ENCODE measurements around the gene SHANK2.
"Not testable (repeated sequence)": the region's sequence is repeated elsewhere in the genome, so short reads cannot be mapped to it uniquely, and the experiment has no call there.

Gene SHANK2

DNA sequence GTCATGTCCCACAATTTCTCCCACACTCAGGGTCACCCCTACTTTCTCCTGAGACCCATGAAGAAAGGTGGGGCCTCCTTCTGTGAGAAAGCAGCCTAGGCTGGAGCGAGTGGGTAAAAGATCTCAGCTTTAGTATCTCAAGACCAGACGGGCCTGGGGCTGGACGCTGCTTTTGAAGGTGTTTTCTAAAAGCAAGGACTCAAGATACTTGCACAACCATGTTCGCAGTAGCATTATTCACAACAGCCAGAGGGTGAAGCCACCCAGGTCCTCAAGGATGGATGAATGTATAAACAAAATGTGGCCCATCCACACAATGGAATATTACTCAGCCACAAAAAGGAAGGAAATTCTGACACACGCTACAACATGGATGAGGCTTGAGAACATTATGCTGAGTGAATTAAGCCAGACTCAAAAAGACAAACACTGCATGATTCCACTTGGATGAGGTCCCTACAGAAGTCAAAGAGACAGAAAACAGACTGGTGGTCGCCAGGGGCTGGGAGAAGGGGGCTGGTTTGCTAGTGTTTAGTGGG is 10.6 kb downstream of the SHANK2 start:
- CTCF ChIA-PET: no interaction called here
- no peak overlapping the region for H3K27ac Mint-ChIP-seq
- no peaks in the 10 kb centered on the region for H3K4me1 Mint-ChIP-seq
- no peaks in the 10 kb centered on the region for H3K36me3 Mint-ChIP-seq
- H3K9me3 Mint-ChIP-seq: no peaks in the 10 kb centered on the region
- H3K27me3 Mint-ChIP-seq: peaks cover 21% of the 10 kb centered on the region
- no peak for DNase-seq
- no peak overlapping the region for H3K4me3 Mint-ChIP-seq

DNA sequence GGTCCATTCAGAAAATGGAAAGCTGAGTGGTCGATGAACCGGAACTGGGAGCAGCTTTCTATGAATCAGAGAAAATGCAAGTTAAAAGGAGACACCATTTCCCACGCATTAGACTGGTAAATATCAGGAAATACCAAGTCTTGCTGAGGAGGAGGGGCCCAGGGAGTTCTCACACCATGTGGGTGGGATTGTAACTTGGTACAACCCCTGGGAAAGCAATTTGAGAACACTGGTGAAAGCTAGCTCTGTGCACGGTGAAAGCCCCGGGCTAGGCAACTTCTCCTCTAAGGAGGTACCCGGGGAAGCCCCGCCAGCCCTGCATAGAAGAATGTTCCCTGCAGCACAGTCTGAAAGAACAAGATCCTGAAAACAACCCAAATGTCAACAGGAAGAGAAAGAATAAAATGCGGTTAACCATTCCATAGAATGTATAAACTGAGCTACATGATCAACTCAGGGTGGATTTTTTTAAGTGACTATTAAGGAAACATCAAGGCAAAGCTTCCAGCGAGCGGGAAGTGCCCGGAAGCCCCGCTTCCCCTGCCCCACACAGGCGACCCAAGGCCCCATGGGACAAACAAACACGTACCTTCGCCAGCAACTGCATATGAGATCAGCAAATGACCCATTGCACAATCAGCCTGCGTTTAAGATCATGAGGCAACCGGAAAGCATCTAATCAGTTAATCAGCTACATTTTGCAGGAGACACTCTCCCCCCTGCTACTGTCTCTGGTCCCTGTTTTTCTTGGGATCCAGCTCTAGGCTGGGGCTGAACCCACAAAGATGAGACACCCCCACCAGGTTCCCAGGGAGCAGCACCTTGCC is 11.3 kb downstream of the SHANK2 start:
- Mint-ChIP-seq H3K4me1 (no peaks in the 10 kb centered on the region), H3K4me3 (no peak overlapping the region), H3K27me3 (peaks cover 15% of the 10 kb centered on the region), H3K9me3 (no peaks in the 10 kb centered on the region), H3K36me3 (no peaks in the 10 kb centered on the region), H3K27ac (no peak overlapping the region)
- CTCF ChIA-PET: no interaction called here
- no peak for DNase-seq

DNA sequence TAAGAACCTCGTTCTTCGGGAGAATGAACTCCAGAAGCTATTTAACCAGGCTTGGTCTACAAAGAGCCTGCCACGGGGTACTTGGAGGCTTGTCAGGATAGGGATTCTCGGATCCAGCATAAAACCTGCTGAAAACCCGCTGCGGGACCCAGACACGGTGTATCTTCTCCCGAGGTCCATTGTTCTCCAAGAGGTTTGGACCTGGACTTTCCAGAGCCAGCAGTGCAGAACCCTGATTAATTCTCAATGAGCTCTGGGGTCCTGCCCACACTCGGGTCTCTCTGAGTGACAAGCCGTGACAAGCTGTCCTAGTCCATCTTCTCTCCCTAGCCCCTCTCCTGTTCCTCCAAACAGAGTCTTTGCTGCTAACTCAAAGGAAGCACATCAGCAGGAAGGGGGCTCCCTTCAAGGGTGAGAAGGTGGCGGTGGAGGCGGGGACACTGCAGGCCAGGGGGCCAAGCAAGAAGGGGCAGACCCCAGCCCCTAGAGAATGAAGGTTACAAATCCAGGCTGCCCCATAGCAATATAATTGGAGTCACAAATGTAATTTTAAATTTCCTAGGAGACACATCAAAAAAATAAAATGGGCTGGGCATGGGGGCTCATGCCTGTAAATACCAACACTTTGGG is 12.2 kb downstream of the SHANK2 start:
- Mint-ChIP-seq H3K27me3 (peaks cover 7% of the 10 kb centered on the region), H3K36me3 (no peaks in the 10 kb centered on the region), H3K27ac (no peak overlapping the region), H3K4me3 (no peak overlapping the region), H3K9me3 (no peaks in the 10 kb centered on the region), H3K4me1 (no peaks in the 10 kb centered on the region)
- CTCF ChIA-PET: no interaction called here
- DNase-seq: no peak

DNA sequence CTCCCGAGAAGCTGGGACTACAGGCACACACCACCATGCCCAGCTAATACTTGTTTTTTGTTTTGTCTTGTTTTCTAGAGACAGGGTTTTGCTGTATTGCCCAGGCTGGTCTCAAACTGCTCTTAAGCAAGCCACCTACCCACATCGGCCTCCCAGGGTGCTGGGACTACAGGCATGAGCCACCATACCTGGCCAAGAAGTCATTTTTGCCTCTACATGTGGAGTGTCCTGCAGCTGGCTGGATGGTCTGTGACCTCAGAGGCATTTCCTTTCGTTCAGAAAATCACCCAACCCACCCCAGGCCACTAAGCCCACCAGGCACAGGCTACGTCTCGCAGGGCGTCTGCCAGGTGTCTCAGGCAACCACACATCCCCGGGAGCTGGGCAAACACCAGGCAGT is 12.8 kb downstream of the SHANK2 start:
- DNase-seq: no peak
- no peaks in the 10 kb centered on the region for H3K9me3 Mint-ChIP-seq
- H3K4me3 Mint-ChIP-seq: no peak overlapping the region
- H3K4me1 Mint-ChIP-seq: no peaks in the 10 kb centered on the region
- CTCF ChIA-PET: no interaction called here
- peaks cover 7% of the 10 kb centered on the region for H3K27me3 Mint-ChIP-seq
- H3K27ac Mint-ChIP-seq: no peak overlapping the region
- H3K36me3 Mint-ChIP-seq: no peaks in the 10 kb centered on the region

DNA sequence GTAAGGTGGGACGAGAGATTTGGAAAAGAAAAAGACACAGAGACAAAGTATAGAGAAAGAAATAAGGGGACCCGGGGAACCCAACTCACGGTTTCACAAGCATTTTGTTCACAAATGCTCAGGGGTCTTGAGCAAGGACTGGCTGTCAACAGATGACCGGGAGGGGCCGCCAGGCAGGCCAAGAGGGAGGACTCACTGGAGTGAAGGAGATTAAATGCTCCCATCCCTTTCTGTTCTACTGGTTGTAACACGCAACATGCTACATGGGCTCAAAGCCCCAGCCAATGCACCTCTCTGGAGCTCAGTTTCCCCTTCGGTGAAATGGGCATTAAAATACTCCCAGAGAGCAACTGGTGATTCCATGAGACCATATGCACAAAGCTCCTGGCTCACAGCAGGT is 13.4 kb downstream of the SHANK2 start:
- DNase-seq: no peak
- CTCF ChIA-PET: no interaction called here
- peaks cover 7% of the 10 kb centered on the region for H3K27me3 Mint-ChIP-seq
- H3K9me3 Mint-ChIP-seq: no peaks in the 10 kb centered on the region
- H3K4me3 Mint-ChIP-seq: no peak overlapping the region
- no peaks in the 10 kb centered on the region for H3K36me3 Mint-ChIP-seq
- H3K4me1 Mint-ChIP-seq: no peaks in the 10 kb centered on the region
- no peak overlapping the region for H3K27ac Mint-ChIP-seq

DNA sequence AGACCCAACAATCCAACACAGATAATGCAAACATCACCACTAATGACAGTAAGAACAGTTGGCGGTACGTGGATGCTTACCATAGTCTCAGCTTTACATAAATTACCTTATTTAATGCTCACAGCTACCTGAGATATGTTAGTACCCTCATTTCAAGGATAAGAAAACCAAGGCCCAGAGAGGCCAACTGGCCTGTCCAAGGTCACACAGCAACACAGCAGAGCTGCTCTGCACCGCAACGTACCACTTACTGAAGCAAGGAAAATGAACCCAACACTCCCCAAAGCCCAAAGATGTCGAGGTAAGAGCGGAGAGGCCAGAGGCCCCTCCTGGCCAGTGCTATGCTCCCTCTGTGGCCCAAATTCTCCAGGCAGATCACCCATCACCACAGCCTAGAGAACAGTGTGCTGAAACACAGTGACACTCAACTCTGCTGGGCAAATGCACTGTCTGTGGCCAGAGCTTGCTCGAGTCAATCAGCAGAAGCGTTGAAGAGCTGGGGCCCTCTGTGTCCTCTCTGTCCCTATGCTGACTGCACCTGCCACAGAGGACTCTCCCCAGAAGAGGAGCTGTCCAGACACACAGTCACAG is 14.0 kb downstream of the SHANK2 start:
- H3K9me3 Mint-ChIP-seq: no peaks in the 10 kb centered on the region
- no peak overlapping the region for H3K27ac Mint-ChIP-seq
- H3K36me3 Mint-ChIP-seq: no peaks in the 10 kb centered on the region
- DNase-seq: no peak
- no peaks in the 10 kb centered on the region for H3K4me1 Mint-ChIP-seq
- no peak overlapping the region for H3K4me3 Mint-ChIP-seq
- CTCF ChIA-PET: no interaction called here
- H3K27me3 Mint-ChIP-seq: peaks cover 7% of the 10 kb centered on the region

DNA sequence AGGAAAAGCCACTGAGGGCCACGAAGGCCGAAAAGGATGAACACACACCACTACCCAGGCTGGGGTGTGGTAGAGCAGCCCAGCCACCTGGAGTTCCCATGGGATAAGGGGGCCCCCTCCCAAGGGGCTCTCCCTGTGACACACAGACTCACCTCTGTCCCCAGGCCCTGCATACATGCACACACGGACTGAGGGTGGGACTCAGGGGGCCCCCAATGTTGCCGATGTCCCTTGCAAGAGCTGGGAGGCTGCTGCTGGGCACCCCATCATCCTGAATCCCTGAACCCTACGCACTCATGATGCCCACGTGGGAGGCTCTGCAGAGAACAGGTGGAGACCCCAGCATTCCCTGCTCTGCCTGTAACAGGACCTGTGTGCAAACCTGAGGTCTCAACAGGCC is 14.5 kb downstream of the SHANK2 start:
- H3K36me3 Mint-ChIP-seq: no peaks in the 10 kb centered on the region
- peaks cover 7% of the 10 kb centered on the region for H3K27me3 Mint-ChIP-seq
- no peaks in the 10 kb centered on the region for H3K4me1 Mint-ChIP-seq
- CTCF ChIA-PET: no interaction called here
- H3K27ac Mint-ChIP-seq: no peak overlapping the region
- DNase-seq: no peak
- H3K4me3 Mint-ChIP-seq: no peak overlapping the region
- no peaks in the 10 kb centered on the region for H3K9me3 Mint-ChIP-seq

DNA sequence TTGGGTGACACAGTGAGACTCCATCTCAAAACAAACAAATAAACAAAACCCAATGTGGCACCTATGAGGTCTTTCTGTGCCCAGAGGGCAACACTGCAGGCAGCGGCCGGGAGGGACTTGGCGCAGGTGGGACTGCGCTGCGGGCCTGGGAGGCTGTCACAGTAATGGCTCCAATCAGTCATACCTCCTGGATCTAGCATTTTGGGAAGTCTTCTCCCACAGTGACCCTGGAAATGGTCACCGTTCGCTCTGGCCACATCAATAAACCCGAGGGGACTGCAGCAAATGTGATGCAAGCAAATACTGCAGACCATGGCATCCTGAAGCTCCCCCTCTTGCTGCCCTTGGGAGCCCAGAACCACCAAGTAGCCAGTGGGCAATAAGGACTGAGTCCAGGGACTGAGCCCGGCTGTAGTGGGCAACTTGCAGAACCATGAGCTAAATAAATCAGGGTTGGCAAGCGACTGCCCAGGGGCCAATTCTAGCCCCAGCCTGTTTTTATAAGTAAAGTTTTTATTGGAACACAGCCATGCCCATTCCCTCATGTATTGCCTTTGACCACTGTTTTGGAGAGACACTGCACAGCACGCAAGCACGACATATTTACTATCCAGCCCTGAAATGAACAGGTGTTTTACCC is 15.4 kb downstream of the SHANK2 start:
- CTCF ChIA-PET: no interaction called here
- H3K4me1 Mint-ChIP-seq: no peaks in the 10 kb centered on the region
- no peak overlapping the region for H3K27ac Mint-ChIP-seq
- H3K36me3 Mint-ChIP-seq: no peaks in the 10 kb centered on the region
- no peak overlapping the region for H3K4me3 Mint-ChIP-seq
- H3K27me3 Mint-ChIP-seq: peaks cover 7% of the 10 kb centered on the region
- no peaks in the 10 kb centered on the region for H3K9me3 Mint-ChIP-seq
- no peak for DNase-seq

DNA sequence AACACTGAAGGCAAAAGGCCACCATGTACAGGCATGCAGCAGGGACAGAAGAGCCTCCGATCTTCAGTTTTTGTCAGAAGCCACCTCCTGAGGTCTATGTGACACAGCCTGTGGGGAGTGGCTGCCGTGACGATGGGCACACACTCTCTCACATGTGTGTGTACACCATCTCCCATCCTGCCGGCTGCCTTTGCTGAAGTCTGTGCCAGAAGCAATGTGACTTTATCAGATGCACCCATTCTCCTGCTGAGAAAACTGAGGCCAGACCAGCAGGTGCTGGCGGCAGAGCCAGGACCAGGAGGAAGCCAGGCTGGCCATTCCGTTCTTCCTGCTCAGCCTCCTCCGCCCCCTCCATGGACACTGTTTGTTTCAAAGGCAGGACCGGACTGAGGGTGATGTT is 16.7 kb downstream of the SHANK2 start:
- CTCF ChIA-PET: no interaction called here
- Mint-ChIP-seq H3K27ac (no peak overlapping the region), H3K36me3 (no peaks in the 10 kb centered on the region), H3K9me3 (no peaks in the 10 kb centered on the region), H3K27me3 (no peaks in the 10 kb centered on the region), H3K4me1 (no peaks in the 10 kb centered on the region), H3K4me3 (no peak overlapping the region)
- no peak for DNase-seq

DNA sequence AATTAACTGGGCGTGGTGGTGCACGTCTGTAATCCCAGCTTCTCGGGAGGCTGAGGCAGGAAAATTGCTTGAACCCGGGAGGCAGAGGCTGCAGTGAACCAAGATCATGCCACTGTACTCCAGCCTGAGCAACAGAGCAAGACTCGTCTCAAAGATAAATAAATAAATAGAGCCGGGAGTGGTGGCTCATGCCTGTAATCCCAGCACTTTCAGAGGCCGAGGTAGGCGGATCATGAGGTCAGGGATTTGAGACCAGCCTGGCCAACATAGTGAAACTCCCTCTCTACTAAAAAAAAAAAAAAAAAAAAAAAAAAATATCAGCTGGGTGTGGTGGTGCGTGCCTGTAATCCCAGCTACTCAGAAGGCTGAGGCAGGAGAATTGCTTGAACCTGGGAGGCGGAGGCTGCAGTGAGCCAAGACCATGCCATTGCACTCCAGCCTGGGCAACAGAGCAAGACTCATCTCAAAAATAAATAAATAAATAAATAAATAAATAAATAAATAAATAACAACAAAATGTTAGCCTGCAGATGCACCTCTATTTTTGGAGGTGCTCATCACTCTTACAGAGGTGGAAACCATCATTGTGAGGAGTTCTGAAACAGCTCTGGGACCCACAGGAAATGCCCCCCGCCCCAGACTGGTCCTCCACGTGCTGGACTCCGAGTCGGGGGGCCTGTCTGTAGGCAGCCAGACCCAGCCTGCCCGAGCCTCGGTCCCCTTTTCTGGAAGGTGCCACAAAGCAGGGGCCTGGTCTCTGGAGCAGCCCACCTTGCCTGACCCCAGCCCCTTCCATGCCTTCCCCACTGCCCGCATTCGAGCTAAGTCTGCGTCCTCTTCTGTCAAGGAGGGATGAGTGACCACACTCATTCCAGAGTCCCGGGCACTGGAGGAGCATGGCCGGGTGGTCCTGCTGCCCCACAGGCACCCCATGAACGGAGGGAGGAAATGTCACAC is 18.2 kb downstream of the SHANK2 start:
- CTCF ChIA-PET, H3K27ac Mint-ChIP-seq, H3K4me3 Mint-ChIP-seq, DNase-seq, H3K36me3 Mint-ChIP-seq, H3K4me1 Mint-ChIP-seq, H3K27me3 Mint-ChIP-seq, H3K9me3 Mint-ChIP-seq: not testable (repeated sequence)

DNA sequence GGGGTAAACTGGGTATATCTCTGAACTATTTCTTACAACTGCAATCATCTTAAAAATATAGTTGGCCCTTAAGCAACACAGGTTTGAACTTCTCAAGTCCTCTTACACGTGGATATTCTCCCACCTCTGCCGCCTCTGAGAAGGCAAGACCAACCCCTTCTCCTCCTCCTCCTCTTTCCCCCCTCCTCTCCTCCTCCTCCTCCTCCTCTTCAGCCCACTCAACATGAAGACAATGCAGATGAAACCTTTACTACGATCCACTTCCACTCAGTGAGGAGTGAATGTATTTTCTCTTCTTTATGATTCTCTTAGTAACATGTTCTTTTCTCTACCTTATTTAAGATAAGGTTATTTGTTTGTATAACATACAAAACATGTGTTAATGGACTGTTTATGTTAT is 20.0 kb downstream of the SHANK2 start:
- Mint-ChIP-seq H3K27me3 (no peaks in the 10 kb centered on the region), H3K9me3 (peaks cover 6% of the 10 kb centered on the region)
- CTCF ChIA-PET: no interaction called here

DNA sequence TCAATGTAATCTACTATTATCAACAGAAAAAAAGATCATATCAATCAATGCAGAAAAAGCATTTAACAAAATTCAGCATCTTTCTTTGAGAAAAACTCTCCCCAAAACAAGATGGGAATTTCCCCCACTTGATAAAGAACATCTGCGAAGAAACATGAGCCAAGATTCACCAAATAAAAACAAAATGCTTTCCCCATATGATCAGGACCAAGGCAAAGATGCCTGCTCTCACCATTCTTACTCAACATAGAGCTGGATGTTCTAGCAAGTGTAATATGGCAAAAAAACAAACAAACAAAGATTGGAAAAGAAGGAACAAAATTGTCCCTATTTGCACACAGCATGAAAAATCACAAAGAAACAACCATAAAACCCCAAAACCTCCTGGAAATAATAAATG is 23.4 kb downstream of the SHANK2 start:
- CTCF ChIA-PET: no interaction called here
- Mint-ChIP-seq H3K4me3 (no peak overlapping the region), H3K4me1 (no peaks in the 10 kb centered on the region)

More for the DNA sequence above, 20.0 kb downstream of the SHANK2 start:
- H3K27ac Mint-ChIP-seq: no peak overlapping the region
- H3K36me3 Mint-ChIP-seq: no peaks in the 10 kb centered on the region
- no peak overlapping the region for H3K4me3 Mint-ChIP-seq
- no peaks in the 10 kb centered on the region for H3K4me1 Mint-ChIP-seq
- no peak for DNase-seq

DNA sequence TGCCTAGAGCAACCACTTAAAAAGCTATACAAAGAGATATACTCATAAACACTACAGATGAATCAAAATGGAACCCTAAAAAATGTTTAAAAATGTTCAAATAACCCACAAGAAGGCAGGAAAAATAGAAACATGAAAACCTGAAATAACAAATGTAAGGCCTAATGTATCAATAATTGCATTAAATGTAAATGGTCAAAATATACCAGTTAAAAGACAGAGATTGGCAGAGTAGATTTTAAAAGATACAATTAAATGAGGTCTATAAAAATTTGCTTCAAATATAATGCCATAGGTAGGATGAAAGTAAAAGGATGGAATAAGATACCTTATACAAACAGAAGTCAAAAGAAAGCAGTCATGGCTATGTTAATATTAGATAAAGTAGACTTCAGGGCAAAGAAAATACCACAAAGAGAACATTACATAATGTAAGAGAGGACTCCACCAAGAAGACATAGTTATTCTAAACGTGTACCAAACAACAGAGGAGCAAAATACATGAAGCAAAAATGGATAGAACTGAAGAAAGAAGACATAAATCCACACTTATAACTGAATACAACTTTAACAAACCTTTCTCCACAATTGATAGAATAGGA is 25.2 kb downstream of the SHANK2 start:
- Mint-ChIP-seq H3K36me3 (no peaks in the 10 kb centered on the region), H3K4me1 (no peaks in the 10 kb centered on the region), H3K9me3 (peaks cover 27% of the 10 kb centered on the region), H3K4me3 (no peak overlapping the region), H3K27me3 (peaks cover 3% of the 10 kb centered on the region), H3K27ac (no peak overlapping the region)
- DNase-seq: no peak
- CTCF ChIA-PET: no interaction called here

More for the DNA sequence above, 23.4 kb downstream of the SHANK2 start:
- Mint-ChIP-seq H3K9me3 (peaks cover 20% of the 10 kb centered on the region), H3K27ac (no peak overlapping the region), H3K36me3 (no peaks in the 10 kb centered on the region), H3K27me3 (no peaks in the 10 kb centered on the region)
- no peak for DNase-seq
